NCI-H2029 (cell line): ENCODE data around the gene DAGLA.

Source experiments
- DNase-seq: peaks from one replicate; lab custom pipeline; 2025; lab: John Stamatoyannopoulos, UW

DAGLA gene

DNA sequence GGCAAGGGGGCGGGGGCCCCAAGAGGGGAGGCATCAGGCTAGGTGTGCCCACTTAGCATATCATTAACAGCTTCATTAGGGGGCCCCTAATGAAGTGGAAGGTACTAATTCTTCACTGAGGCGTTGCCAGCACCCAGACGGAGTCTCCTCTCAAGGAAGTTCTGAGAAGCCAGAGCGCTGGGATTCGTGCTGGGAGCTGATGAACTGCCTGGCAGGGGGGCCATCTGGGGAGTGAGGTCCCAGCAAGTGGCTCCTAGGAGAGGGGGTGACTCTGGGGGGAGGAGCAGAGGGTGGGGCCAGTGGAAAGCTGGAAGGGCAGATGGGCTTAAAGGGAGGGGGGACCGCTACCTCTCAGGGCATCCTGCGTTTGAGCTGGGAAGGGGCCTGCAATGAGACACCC lies 29.8 kb downstream of the DAGLA start:
- no peak for DNase-seq

DNA sequence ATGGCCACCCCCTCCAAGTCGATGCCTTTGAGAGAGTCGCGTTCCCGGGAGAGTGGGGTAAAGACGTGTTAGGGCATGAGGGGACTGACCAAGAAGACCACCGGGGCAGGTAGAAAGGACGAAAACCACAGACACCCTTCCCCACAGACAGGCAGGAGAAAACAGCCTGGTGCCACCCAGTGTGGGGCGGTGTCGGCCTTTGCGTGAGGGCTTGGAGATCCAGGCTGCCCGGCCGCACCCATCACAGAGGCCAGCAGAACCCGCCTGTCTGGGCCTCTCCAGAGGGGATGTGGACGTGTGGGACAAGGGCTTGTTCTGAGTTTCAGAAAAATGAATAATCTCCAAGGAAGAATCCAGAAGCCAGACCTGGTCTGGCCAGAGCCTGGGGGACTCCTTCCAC lies 30.8 kb downstream of the DAGLA start:
- DNase-seq: no peak

DNA sequence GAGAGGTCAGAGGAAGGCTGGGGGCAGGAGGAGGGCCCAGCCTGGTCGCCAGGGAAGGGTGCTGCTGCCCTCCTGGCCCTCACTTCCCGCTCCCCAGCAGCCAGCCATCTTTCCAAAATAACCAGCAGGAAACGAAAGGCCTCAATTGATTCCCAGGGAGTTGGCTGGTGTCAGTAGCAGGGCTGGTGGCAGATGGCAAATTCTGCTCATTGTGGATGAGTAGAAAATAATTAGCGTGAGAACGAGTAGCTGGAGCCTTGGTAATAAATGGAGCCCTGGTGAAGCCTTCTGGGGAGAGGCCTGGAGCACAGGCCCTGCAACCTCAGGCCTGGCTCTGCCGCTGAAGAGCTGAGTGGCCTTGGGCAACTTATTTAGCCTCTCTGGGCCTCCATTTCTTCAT lies 31.3 kb downstream of the DAGLA start:
- no peak for DNase-seq

DNA sequence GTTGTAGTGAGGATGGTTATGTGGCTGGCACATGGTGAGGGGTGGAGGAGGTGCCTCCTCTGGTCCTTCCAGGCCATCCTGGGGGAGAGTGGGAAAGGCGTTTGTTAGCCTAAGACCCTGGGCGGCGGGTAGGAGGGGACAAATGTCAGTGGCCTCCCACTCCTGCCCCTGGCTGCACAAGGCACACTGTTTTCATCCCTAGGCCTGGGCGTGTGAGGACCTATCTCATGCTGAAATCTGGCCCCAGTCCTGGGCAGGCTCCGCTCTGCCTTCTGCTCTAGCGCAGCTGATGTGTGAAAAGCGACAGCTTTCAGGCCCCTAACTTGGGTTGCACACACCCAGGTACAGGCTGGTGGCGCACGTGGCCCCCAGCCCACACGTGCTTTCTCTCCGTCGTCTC lies 32.1 kb downstream of the DAGLA start:
- no peak for DNase-seq

DNA sequence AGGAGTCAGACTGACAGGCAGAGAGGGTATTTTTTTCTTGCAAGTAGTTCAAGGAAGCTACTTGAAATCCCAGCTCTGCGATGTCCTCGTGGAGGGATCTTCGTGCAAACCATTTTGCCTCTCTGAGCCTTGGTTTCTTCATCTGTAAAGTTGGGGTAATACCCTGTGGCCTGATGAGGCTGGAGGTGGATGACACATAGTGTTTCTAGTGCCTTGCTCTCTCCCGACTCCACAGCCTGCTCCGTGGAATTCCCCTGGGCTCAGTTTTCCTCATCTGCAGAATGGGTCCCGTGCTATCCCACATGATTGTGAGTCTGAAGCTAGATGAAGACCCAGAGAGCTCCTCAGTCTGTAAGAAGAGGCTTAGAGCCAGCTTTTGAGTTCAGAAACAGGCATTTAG lies 32.7 kb downstream of the DAGLA start:
- DNase-seq: no peak

DNA sequence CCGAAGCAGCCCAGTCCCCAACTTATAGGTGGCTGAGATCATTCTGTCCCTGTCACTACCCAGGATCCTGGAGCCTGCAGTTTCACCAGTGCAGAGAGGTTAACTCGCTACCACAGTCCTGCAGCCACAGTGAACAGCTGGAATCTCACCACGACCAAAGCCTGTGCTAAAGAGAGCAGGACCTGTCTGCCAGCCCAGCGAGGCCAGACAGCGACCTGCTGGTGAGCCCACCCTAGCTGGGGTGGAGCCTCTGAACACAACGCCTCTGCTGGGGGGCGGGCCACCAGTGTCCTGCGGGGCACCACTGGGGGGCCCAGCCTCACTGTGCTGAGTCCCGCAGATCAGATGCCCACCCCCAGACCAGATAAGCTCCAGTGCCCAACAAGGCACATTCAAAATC lies 33.3 kb downstream of the DAGLA start:
- no peak for DNase-seq

DNA sequence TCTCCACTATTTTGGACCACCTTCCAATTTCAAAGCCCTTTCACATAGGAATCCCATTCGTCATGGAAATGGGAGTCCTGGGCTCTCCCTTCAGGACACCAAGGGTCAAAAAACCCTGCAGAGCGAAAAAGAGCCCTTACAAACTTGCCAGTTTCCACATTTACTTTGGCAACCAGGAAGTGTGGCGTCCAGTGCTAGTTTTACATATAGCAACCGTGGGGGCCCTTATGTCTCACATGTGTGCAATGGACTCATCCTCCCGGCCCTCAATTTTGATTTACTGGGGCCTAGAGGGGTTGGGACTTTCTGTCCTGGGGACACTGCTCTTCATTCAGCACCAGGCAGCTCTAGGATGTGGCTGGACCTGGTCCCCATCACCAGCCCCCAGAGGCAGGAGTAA lies 33.7 kb downstream of the DAGLA start:
- DNase-seq: no peak

DNA sequence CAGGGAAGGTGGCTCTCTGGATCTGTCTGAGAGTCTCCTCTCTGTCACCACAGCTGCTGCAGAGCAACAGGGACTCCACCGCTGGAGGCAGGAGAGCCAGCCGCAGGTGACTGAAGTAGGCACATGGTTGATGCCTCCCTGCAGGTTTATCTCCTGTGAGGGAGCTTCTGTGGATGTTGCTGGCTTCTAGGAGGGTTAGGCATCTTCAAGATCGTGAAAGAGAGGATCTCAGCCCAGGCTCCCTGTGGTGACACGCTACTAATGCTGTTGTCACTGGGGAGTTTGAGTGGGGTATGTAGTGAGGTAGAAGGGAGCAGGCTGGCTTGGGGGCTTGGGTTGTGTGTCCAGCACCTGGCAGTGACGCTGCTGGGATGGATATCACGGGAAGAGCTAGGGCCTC lies 34.1 kb downstream of the DAGLA start:
- DNase-seq: no peak

DNA sequence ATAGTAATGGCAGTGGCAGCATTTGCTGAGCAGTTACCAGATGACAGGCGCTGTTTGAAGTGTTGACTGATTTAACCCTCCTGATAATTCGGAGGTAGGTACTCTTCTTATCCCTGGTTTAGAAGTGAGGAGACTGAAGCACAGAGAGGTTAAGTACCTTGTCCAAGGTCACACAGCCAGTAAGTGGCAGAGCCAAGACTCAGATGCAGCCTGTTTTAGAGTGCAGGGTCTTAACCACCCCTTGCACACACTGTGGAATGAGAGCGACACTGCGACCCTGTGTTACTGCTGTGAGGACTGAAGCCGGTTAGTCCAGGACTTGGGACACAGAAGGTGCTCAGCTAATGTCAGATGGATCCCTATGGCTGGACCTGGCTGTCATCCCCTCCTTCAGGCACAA lies 34.7 kb downstream of the DAGLA start:
- DNase-seq: no peak

DNA sequence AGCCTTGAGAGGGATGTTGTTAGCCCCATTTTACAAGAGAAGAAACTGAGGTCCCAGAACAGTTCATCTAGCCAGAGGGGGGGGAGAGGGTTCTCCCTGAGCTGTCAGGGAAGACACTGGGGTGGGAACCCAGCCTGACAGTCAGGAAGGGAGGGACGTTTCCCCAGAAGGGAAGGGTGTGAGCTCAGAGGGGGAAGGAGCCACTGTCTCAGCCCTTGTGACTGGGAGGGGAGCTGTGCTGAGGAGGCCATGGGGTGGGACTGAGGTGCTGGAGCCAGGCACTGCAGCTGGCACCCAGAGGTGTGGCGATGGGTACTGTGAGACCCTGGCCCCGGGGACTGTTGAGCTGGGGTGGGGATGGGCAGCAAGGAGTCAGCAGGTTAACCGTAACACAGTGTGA lies 35.7 kb downstream of the DAGLA start:
- no peak for DNase-seq

DNA sequence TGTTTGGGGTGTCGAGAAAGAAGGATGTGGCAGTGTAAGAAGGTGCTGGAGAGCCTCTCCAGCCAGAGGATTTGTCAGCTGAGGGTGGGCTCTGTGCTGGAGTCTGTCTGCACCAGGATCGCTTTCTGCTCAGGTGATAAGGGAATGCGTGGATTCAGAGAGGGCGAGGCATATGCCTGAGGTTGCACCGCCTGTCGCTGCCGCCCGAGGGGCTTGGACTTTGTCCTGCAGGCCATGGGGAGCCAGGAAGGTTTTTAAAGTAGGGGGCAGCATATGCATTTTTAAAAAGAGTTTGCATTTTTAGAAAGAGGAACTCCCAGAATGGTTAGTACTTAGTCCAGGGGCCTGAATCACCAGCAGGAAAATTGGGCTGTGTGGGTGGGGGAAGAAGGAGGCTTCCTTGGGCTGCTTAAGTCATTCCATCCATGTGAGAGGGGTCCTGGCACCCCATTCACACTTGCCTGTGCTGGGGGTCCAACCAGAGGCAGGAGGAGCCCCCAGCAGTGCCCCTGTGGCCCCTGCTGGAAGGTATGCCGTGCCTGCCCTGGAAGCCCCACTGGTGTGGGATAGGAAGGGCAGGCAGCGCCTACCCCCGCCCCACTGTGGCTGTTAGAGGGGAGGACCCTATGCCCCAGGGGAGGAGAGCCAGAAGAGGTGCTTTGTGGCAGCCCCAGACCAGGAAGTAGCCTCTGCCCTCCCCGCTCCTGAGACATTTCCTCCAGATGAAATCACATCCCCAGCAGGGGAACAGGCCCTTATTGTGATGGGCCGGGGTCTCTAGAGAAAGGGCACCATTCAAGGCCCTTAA lies 36.5 kb downstream of the DAGLA start:
- DNase-seq: no peak

DNA sequence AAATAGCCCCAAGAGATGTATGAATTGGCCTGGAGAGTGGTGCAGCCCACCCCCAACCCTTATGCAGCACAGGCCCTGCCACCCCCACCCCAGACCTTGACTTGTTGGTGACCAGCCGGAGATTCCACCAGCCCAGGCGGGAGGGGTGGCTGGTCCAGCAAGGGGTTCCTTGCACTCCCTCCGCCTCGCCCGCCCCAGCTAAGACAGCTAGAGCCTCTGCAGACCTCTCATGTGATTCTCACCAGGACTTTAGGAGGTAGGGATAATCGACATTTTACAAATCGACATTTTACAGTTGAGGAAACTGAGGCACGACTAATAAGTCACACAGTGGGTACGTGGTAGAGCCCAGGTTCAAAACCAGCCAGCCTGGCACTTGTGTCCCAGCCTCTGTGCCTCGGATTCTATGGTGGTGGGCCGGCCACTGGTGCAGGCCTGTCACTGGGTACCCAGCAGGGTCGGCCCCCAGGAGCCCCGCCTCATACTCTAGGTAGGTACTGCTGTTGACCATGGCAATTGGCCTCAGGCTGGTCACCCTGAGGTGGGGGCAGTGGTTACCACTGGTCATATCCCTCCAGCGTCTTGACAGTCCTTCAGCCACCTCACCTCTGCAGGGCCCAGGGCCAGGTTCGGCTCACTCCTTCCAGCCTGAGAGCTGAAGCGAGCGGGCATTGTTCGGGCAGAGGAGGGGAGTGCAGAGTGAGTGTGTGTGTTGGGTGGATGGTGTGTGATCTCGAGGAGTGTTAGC lies 37.3 kb downstream of the DAGLA start:
- DNase-seq: no peak

DNA sequence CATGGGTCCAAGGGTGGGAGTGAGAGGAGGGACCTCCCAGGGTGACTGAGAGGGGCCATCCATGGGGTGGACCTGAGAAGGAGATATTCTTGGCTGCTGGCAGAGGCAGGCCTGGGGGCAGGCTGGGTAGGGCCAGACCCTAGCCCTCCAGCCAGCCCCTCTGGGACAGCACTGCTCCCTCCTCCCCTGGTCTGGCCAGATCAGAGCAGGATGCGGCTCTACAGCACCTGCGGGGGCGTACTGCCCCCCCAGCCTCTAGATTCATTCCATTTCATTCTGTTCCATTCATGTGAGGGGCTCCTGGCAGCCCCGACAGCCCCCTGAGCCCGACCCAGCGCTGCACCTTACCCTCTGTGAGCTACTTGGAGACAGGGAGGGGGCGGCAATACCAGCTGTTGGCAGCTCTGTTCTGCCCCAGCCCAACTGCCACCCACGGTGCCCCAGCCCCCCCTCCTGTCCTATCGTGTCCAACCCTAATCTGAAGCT lies 37.9 kb downstream of the DAGLA start:
- DNase-seq: no peak

DNA sequence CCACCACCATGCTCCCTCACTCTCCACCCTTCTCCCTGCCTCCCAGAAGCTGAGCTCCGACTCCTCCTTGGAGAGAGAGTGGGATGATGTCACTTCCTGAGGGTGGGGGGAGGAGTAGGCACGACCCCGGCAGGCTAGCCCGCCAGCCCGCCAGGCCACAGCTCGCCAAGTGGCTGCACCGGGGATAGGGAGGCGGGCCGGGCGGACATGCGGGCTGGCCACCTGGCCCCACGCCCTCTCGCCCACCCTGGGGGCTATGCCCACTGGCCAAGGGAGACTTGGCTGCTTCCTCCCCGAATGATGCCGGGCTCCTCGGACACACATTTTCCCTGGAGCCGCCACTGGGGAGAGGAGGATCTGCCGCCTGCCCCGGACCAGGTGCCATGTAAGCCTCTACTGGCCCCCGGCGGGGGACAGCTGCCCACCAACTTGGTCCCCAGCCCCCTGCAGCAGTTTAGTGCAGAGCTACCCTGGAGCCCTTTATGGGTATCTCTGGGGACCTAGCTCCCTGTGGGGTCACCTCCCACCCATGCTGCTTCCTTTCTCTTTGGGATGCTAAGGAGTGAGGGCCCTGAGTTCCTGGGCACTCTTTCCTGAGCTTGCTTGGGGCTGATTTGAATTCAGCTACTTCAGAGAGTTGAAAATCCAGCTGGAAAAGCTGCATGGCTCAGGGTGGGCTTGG lies 38.6 kb downstream of the DAGLA start:
- DNase-seq: no peak

DNA sequence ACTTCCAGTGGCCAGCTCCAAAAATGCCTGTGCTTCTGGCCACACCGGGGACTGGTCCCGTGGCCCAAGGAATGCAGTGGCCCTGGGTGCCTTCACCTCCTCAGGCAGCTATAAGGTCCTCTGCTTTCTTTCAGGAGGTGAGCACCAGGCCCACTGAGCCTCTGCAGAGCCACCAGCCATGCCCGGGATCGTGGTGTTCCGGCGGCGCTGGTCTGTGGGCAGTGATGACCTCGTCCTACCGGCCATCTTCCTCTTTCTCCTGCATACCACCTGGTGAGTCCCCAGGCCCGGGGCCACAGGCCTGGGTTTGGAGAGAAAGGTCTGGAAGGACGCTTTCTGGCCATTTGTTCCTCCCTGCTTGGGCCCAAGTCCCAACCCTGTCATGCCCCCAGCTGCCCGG lies 39.8 kb downstream of the DAGLA start:
- no peak for DNase-seq

DNA sequence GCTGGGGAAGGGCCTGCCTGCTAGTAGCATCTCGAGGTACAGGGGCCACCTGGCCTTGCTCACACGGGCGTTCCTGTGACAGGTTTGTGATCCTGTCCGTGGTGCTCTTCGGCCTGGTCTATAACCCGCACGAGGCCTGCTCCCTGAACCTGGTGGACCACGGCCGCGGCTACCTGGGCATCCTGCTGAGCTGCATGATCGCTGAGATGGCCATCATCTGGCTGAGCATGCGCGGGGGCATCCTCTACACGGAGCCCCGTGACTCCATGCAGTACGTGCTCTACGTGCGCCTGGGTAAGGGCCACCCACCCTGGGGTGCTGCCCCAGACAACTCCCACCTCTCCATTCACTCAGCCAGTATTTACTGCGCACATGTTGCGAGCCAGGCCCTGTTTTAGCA lies 40.4 kb downstream of the DAGLA start:
- no peak for DNase-seq

DNA sequence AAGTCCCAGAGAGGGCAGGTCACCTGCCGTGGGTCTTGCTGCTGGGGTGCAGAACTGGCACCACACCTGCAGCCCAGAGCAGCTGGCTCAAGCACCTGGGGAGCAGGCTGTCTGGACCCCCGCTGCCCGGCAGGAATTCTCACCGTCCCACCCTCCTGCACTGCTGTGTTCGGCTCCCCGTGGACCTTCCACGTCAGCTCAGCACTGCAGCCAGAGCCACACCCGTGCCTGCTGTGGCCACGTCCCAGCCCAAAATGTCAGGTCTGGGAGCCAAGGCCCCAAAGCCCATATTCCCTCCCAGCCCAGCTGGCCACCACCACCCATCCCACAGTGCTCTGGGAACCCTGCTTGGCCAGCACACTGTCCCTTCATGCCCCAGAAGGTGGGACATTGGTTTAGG lies 44.2 kb downstream of the DAGLA start:
- no peak for DNase-seq

DNA sequence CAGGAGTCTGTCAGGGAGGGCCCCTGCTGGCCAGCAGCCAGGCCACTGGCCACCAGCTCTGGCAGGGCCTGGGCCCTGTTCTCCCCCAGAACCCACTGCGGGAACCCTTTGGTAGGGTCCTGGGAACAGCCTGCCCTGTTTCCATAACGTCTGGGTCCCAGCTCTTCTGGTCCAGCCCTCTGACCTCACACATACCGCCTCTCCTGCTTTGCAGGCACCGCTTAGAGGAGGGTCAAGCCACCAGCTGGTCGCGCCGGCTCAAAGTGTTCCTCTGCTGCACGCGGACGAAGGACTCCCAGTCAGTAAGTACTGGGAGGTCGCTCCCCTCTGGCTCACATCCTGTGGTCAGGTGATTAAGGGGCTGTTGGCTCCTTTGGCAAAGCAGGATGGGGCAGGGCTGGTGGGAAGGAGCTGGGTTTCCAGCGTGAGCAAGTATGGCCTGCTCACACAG lies 45.6 kb downstream of the DAGLA start:
- no peak for DNase-seq

DNA sequence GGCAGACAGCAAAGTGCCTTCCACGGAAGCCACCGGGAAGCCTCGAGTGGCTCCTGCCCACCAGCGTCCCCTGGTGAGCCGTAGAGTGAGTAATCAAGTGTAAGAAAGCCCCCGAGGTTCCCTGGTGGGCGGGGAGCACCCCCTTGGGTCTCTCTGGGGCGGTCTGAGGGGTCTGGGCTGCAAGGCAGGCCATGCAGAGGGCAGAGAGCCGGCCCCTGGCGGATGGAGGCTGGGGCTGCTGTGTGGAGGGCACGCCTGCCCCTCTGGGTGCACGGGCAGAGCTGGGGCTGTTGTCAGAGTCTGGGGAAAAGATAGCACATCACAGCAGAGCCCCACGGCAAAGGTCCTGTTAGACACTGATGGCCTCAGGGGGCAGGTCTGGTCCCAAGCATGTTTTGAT lies 46.6 kb downstream of the DAGLA start:
- DNase-seq: no peak

DNA sequence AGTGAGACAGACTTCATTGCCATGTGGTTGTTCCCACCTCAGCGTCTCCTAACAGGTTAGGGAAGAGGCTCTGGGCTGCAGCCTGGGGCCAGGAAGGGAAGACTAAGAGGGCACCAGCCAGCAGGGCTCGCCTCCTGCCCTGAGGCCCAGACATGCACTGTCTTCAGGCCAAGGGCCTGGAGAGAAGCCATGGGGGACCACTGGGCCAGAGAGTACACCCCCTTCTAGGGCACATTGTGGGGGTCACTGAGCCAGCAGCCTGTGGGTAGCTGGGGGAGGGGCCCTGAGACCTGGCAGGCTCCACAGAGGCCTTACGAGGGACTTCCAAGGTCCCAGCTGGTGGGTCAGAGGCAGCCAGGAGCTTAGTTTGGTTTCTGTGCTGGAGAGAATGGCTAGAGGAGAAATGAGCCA lies 47.2 kb downstream of the DAGLA start:
- DNase-seq: no peak

DNA sequence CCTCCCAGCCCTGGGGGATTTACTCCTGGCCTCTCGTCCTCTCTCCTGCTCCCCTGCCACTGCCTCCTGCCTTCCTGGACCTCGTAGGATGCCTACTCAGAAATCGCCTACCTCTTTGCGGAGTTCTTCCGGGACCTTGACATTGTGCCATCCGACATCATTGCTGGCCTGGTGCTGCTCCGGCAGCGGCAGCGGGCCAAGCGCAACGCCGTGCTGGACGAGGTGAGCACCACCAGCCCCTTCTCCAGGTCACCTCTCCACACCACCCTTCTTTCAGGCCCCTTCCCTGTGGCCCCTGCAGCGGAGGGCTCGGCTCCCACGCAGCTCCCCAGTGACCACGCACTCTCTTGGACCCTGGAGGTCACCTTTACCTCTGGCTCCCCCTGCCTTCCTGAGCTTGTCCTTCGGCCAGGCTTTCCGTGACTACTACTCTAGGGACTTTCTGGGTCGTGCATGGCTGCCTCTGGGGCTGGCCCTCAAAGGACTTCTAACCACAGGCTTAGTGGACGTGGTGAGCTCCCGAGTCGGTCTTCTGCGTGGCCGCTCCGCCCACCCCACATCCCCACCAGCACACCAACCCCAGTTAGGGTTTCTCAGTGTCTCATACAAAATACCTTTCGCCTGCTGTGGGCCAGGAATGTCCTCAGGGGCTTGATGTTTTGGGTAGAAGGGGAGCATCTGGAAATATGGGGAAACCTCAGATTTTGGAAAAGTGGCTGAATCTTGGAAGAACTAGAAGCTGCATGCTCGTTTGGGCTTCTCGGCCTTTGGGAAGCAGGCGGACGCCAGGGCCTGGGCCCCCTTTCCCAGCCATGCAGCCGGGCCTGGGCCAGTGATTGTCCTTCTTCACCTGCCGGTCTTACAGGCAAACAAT lies 48.1 kb downstream of the DAGLA start:
- DNase-seq: no peak

DNA sequence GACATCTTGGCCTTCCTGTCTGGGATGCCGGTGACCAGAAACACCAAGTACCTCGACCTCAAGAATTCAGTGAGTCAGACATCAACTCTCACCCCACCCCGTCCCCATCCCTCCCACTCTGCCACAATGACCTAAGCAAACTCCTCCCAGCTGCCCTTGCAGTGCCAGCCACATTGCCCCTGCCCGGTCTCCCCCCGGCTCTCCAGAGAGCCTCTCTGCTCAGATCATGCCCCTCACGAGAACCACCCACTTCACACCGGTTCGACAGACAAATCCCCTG lies 48.7 kb downstream of the DAGLA start:
- no peak for DNase-seq
